ENCODE results near the gene IL2RA.

Gene IL2RA

GRCh38 chr10:6102128-6102527, 40.0 kb upstream of the IL2RA start:
- in situ Hi-C loops (cut with MboI; ENCODE audit: low sequenced_read_pairs, unreplicated experiment), result no loop called here
- no peak for DNase-seq (ENCODE audit: low spot score)
- TF ChIP-seq CTCF (IDR thresholded peaks at IDR 0.05; ENCODE audit: borderline replicate concordance, control extremely low read depth, extremely low read depth, insufficient read depth, missing control alignments), result no peak

- in situ Hi-C loops (cut with MboI; ENCODE audit: low sequenced_read_pairs, unreplicated experiment), result no loop called here
- peak; percentile 47 for DNase-seq (ENCODE audit: low spot score)
- no peak for TF ChIP-seq CTCF (IDR thresholded peaks at IDR 0.05; ENCODE audit: borderline replicate concordance, control extremely low read depth, extremely low read depth, insufficient read depth, missing control alignments)
These were observed 39.0 kb upstream of the IL2RA start for GRCh38 chr10:6101181-6101580.

- no peak for TF ChIP-seq CTCF (IDR thresholded peaks at IDR 0.05; ENCODE audit: borderline replicate concordance, control extremely low read depth, extremely low read depth, insufficient read depth, missing control alignments)
- DNase-seq (ENCODE audit: low spot score), result no peak
- in situ Hi-C loops (cut with MboI; ENCODE audit: low sequenced_read_pairs, unreplicated experiment), result no loop called here
These were observed 38.2 kb upstream of the IL2RA start for GRCh38 chr10:6100370-6100769.

- in situ Hi-C loops (cut with MboI; ENCODE audit: low sequenced_read_pairs, unreplicated experiment), result no loop called here
- TF ChIP-seq CTCF (IDR thresholded peaks at IDR 0.05; ENCODE audit: borderline replicate concordance, control extremely low read depth, extremely low read depth, insufficient read depth, missing control alignments), result no peak
- no peak for DNase-seq (ENCODE audit: low spot score)
These were observed 36.0 kb upstream of the IL2RA start for GRCh38 chr10:6098156-6098555.

GRCh38 chr10:6097063-6097462, 34.9 kb upstream of the IL2RA start:
- DNase-seq (ENCODE audit: low spot score), result no peak
- in situ Hi-C loops (cut with MboI; ENCODE audit: low sequenced_read_pairs, unreplicated experiment), result no loop called here
- no peak for TF ChIP-seq CTCF (IDR thresholded peaks at IDR 0.05; ENCODE audit: borderline replicate concordance, control extremely low read depth, extremely low read depth, insufficient read depth, missing control alignments)

GRCh38 chr10:6095810-6096570, 33.8 kb upstream of the IL2RA start:
- in situ Hi-C loops (cut with MboI; ENCODE audit: low sequenced_read_pairs, unreplicated experiment), result no loop called here
- no peak for TF ChIP-seq CTCF (IDR thresholded peaks at IDR 0.05; ENCODE audit: borderline replicate concordance, control extremely low read depth, extremely low read depth, insufficient read depth, missing control alignments)
- DNase-seq (ENCODE audit: low spot score), result no peak

Measured in GM13976 (cell line).